Activated gamma-delta T cell treated with anti-CD3 and anti-CD28 coated beads, Interleukin-2, amount 50 U/mL, for 16 hours (primary cell): ENCODE results near the gene STK4.
A peak's percentile ranks its signal among the peaks of the same experiment; 100 is the strongest.

Experiments used
- DNase-seq: peaks from one replicate; pipeline ENCODE4 v3.0.0-alpha.2; 2020; ENCODE audit warnings: low read depth

The STK4 gene

GRCh38 chr20:44954211-44954610 lies 12.1 kb upstream of the STK4 start:
- DNase-seq, result no peak

GRCh38 chr20:44955270-44955669 lies 11.0 kb upstream of the STK4 start:
- no peak for DNase-seq

GRCh38 chr20:44956410-44956809 lies 9.9 kb upstream of the STK4 start:
- no peak for DNase-seq

- no peak for DNase-seq
Observed at GRCh38 chr20:44958276-44958675, 8.0 kb upstream of the STK4 start.

GRCh38 chr20:44959082-44959637 lies 7.2 kb upstream of the STK4 start:
- DNase-seq, result no peak

- peak; percentile 60 for DNase-seq
Observed at GRCh38 chr20:44959638-44960102, 6.6 kb upstream of the STK4 start.

- peak; percentile 92 for DNase-seq
Observed at GRCh38 chr20:44960103-44960852, 6.0 kb upstream of the STK4 start, which contains the start of gene TOMM34. Gene TOMM34 (minus strand): TSS chr20:44960397. CDS start chr20:44960333, 64 bp downstream.

GRCh38 chr20:44961011-44961869 lies 5.1 kb upstream of the STK4 start:
- DNase-seq, result no peak

GRCh38 chr20:44961870-44962267 lies 4.4 kb upstream of the STK4 start:
- DNase-seq, result no peak

GRCh38 chr20:44962483-44962882 lies 3.8 kb upstream of the STK4 start:
- DNase-seq, result no peak

GRCh38 chr20:44963325-44964215 lies 2.7 kb upstream of the STK4 start:
- no peak for DNase-seq

- DNase-seq, result no peak
Observed at GRCh38 chr20:44965651-44966029, 672 bp upstream of the STK4 start.

GRCh38 chr20:44967207-44967807 lies 995 bp downstream of the STK4 start:
- no peak for DNase-seq

GRCh38 chr20:44969300-44969894 lies 3.1 kb downstream of the STK4 start:
- no peak for DNase-seq

- DNase-seq, result no peak
Observed at GRCh38 chr20:44970243-44970757, 4.0 kb downstream of the STK4 start.

- DNase-seq, result no peak
Observed at GRCh38 chr20:44973053-44973452, 6.7 kb downstream of the STK4 start.

- no peak for DNase-seq
Observed at GRCh38 chr20:44976698-44977097, 10.4 kb downstream of the STK4 start.

- DNase-seq, result no peak
Observed at GRCh38 chr20:44979090-44979621, 12.8 kb downstream of the STK4 start.

GRCh38 chr20:44981736-44982406 lies 15.6 kb downstream of the STK4 start:
- no peak for DNase-seq
